GM21526 (cell line): ENCODE measurements around the gene TRPM4.
"Not testable (repeated sequence)": the region's sequence is repeated elsewhere in the genome, so short reads cannot be mapped to it uniquely, and the experiment has no call there.

ENCODE experiments used
- ATAC-seq: cut with Tn5 transposase; IDR thresholded peaks from one replicate; pipeline ENCODE4 v1.9.1; 2021; ENCODE audit warnings: moderate library complexity; ENCODE audit not compliant: unreplicated experiment, low FRiP score

TRPM4 gene

GRCh38 chr19:49223472-49223871 lies 65.9 kb downstream of the TRPM4 start:
- ATAC-seq, result no peak

- not testable (repeated sequence) for ATAC-seq
These were observed 66.8 kb downstream of the TRPM4 start for GRCh38 chr19:49224441-49224840.

GRCh38 chr19:49224879-49225278 lies 67.3 kb downstream of the TRPM4 start:
- ATAC-seq, result no peak

- ATAC-seq, result no peak
These were observed 71.8 kb downstream of the TRPM4 start for GRCh38 chr19:49229416-49229815.

- ATAC-seq, result no peak
These were observed 73.8 kb downstream of the TRPM4 start for GRCh38 chr19:49231389-49231788.

- no peak for ATAC-seq
These were observed 74.2 kb downstream of the TRPM4 start for GRCh38 chr19:49231804-49232203.

GRCh38 chr19:49233163-49233562 lies 75.6 kb downstream of the TRPM4 start:
- ATAC-seq, result no peak

GRCh38 chr19:49241769-49242168 lies 84.2 kb downstream of the TRPM4 start:
- ATAC-seq, result no peak

GRCh38 chr19:49243129-49243528 lies 85.5 kb downstream of the TRPM4 start:
- ATAC-seq, result no peak

GRCh38 chr19:49243726-49244125 lies 86.1 kb downstream of the TRPM4 start:
- no peak for ATAC-seq

- ATAC-seq, result no peak
These were observed 86.7 kb downstream of the TRPM4 start for GRCh38 chr19:49244256-49244655.

- ATAC-seq, result no peak
These were observed 90.1 kb downstream of the TRPM4 start for GRCh38 chr19:49247676-49248075.

GRCh38 chr19:49249933-49250332 lies 92.3 kb downstream of the TRPM4 start:
- no peak for ATAC-seq

- ATAC-seq, result no peak
These were observed 98.1 kb downstream of the TRPM4 start for GRCh38 chr19:49255674-49256073.

- no peak for ATAC-seq
These were observed 99.1 kb downstream of the TRPM4 start for GRCh38 chr19:49256691-49257090.
